GM12878 (cell line): ENCODE data around the gene IL31. TPM values are rescaled to one million over a fixed set of nuclear protein-coding genes. Genes with fewer than 3 reads are reported as not detected.

ENCODE experiments used
- ATAC-seq: fragments of 200-7000 bp; cut with Tn5 transposase; 3 replicates; pipeline ENCODE4 v1.9.1; 2020; ENCODE audit warnings: mild to moderate bottlenecking, moderate library complexity
- BruUV-seq: library from RNA; stranded (reverse); fragments of 400-500 nt; replicated peaks from 2 replicates; lab custom pipeline; 2021; lab: Mats Ljungman, UMichigan
- CTCF ChIA-PET: fragments of 300-600 bp; sonication (Branson Sonifier 250); formaldehyde crosslinking; extraction: SDS; loops from one replicate; lab custom pipeline; 2021; ENCODE audit warnings: inconsistent platforms; lab: Yijun Ruan, JAX
- POLR2A ChIA-PET: fragments of 350-600 bp; formaldehyde crosslinking; extraction: SDS; loops from one replicate; lab custom pipeline; 2021; ENCODE audit warnings: inconsistent platforms; lab: Charles Lee
- RAD21 ChIA-PET: fragments of 300-600 bp; sonication (Branson Sonifier 250); formaldehyde crosslinking; loops from one replicate; lab custom pipeline; 2023; ENCODE audit warnings: antibody characterized with exemption; ENCODE audit not compliant: unreplicated experiment; lab: Charles Lee
- SMC1A ChIA-PET: fragments of 300-600 bp; sonication (Branson Sonifier 250); formaldehyde crosslinking; loops from one replicate; lab custom pipeline; 2023; ENCODE audit not compliant: unreplicated experiment, uncharacterized antibody; lab: Charles Lee
- DNase-seq: peaks from one replicate; pipeline ENCODE4 v3.0.0-alpha.2; 2011; ENCODE audit warnings: low read depth, low spot score
- FAIRE-seq: peaks from 3 replicates; lab custom pipeline; 2011; peaks lifted over from hg19 to GRCh38; lab: Jason Lieb, UNC
- H2AFZ ChIP-seq: 2 replicates; pipeline ENCODE4 v1.6.0; 2011; ENCODE audit warnings: low read depth, low read length, control low read depth; ENCODE audit not compliant: control insufficient read depth
- H3K27ac ChIP-seq: 2 replicates; pipeline ENCODE4 v1.5.1; 2011; ENCODE audit warnings: control low read depth; ENCODE audit not compliant: control insufficient read depth, insufficient read depth
- H3K27me3 ChIP-seq, 2 experiments: replicated peaks in 1 of 2; 2 replicates each; pipeline versions ENCODE4 v1.6.0 to v1.6.1; 2011; ENCODE audit warnings: low read length in 1 of 2; ENCODE audit not compliant: control insufficient read depth in 2 of 2, insufficient read depth in 2 of 2
- H3K36me3 ChIP-seq, 2 experiments: 2 replicates each; pipeline ENCODE4 v1.5.1; 2011; ENCODE audit warnings: low read length in 1 of 2; ENCODE audit not compliant: control insufficient read depth in 2 of 2, insufficient read depth in 2 of 2
- H3K4me1 ChIP-seq: 2 replicates; pipeline ENCODE4 v1.6.1; 2011; ENCODE audit warnings: mild to moderate bottlenecking, low read length, moderate library complexity, mixed read lengths; ENCODE audit not compliant: control insufficient read depth, insufficient read depth
- H3K4me2 ChIP-seq: 2 replicates; pipeline ENCODE4 v1.6.0; 2011; ENCODE audit warnings: control low read depth; ENCODE audit not compliant: control insufficient read depth, insufficient read depth
- H3K4me3 ChIP-seq: fragments of 200-600 bp; sonication (generic); 2 replicates; pipeline ENCODE4 v1.5.1; 2016
- H3K79me2 ChIP-seq: 2 replicates; pipeline ENCODE4 v1.6.0; 2011; ENCODE audit warnings: low read length; ENCODE audit not compliant: control insufficient read depth, insufficient read depth
- H3K9ac ChIP-seq: 2 replicates; pipeline ENCODE4 v1.8.0; 2011; ENCODE audit warnings: low read length, control low read depth, mixed read lengths; ENCODE audit not compliant: control insufficient read depth, insufficient read depth
- H3K9me3 ChIP-seq: replicated peaks from 3 replicates; pipeline ENCODE4 v1.5.1; 2011; ENCODE audit warnings: mild to moderate bottlenecking, low read length; ENCODE audit not compliant: control insufficient read depth, insufficient read depth
- H4K20me1 ChIP-seq: 2 replicates; pipeline ENCODE4 v1.6.0; 2011; ENCODE audit not compliant: control insufficient read depth, insufficient read depth
- CHD4 ChIP-seq: fragments of 200-600 bp; sonication (generic); IDR thresholded peaks from 2 replicates; pipeline ENCODE4 v1.6.1; 2016; ENCODE audit warnings: mild to moderate bottlenecking
- EED ChIP-seq: sonication (generic); IDR thresholded peaks from 2 replicates; pipeline ENCODE4 v1.6.1; 2016; ENCODE audit warnings: antibody characterized with exemption, low read depth
- ESRRA ChIP-seq: IDR thresholded peaks from 2 replicates; pipeline ENCODE4 v1.6.1; 2012; ENCODE audit warnings: mild to moderate bottlenecking, low read length, improper control_type of control experiment
- HDAC6 ChIP-seq: fragments of 200-600 bp; sonication (generic); IDR thresholded peaks from one replicate; pipeline ENCODE4 v1.8.0; 2017; ENCODE audit warnings: antibody characterized with exemption; ENCODE audit not compliant: unreplicated experiment
- IKZF1 ChIP-seq: fragments of 450-650 bp; conservative IDR thresholded peaks from 2 replicates; pipeline ENCODE4 v1.6.1; 2017; ENCODE audit warnings: antibody characterized with exemption, mild to moderate bottlenecking
- KLF5 ChIP-seq: fragments of 450-650 bp; IDR thresholded peaks from 2 replicates; pipeline ENCODE4 v1.6.1; 2014; ENCODE audit warnings: mild to moderate bottlenecking; ENCODE audit not compliant: partially characterized antibody
- LARP7 ChIP-seq: fragments of 450-650 bp; IDR thresholded peaks from 2 replicates; pipeline ENCODE4 v1.6.1; 2017; ENCODE audit warnings: mild to moderate bottlenecking
- NBN ChIP-seq: fragments of 450-650 bp; IDR thresholded peaks from 2 replicates; pipeline ENCODE4 v1.6.1; 2016
- PAX8 ChIP-seq: fragments of 450-650 bp; IDR thresholded peaks from 2 replicates; pipeline ENCODE4 v1.6.1; 2017; ENCODE audit warnings: mild to moderate bottlenecking, moderate library complexity
- POLR2A ChIP-seq: IDR thresholded peaks from 2 replicates; pipeline ENCODE4 v1.6.1; 2011; ENCODE audit warnings: low read depth, mild to moderate bottlenecking, low read length
- SUPT20H ChIP-seq: IDR thresholded peaks from 2 replicates; pipeline ENCODE4 v1.6.1; 2011; ENCODE audit warnings: low read depth, mild to moderate bottlenecking, low read length, moderate library complexity, borderline replicate concordance; ENCODE audit not compliant: control insufficient read depth
- USF2 ChIP-seq: IDR thresholded peaks from 2 replicates; pipeline ENCODE4 v1.6.1; 2011; ENCODE audit warnings: low read depth, low read length, improper control_type of control experiment, borderline replicate concordance
- ZNF384 ChIP-seq: IDR thresholded peaks from 2 replicates; pipeline ENCODE4 v1.6.1; 2012; ENCODE audit warnings: low read depth, mild to moderate bottlenecking, low read length, improper control_type of control experiment, borderline replicate concordance
- ZZZ3 ChIP-seq: IDR thresholded peaks from 2 replicates; pipeline ENCODE4 v1.6.1; 2011; ENCODE audit warnings: low read depth; ENCODE audit not compliant: control insufficient read depth, insufficient read length
- WGBS: methylation state at CpG from one replicate; pipeline ENCODE4 v1.1.6; 2016; ENCODE audit warnings: low lambda C conversion rate; ENCODE audit not compliant: insufficient replicate concordance, insufficient coverage; ENCODE audit errors: missing lambda C conversion rate; 5-methylcytosine and 5-hydroxymethylcytosine counted together
- in situ Hi-C: fragments of 300-500 bp; cut with MboI; formaldehyde crosslinking; loops from 9 replicates; pipeline ENCODE4 v1.14.3; 2018; ENCODE audit warnings: mixed read lengths
- intact Hi-C: fragments of 100-400 bp; cut with micrococcal nuclease; formaldehyde crosslinking; loops from one replicate; pipeline ENCODE4 v1.14.2; 2022; ENCODE audit not compliant: unreplicated experiment
- polyA plus RNA-seq, 11 experiments: library from polyadenylated mRNA; depleted of rRNA in 4 of 11; unstranded in 6 of 11; stranded (reverse) in 5 of 11; fragments of >200 nt; fragmentation: Nextera tagmentation in 4 of 11; fragmentation: Illumina TruSeq in 1 of 11; extraction: Ambion mirVana in 4 of 11; extraction: Trizol in 1 of 11; gene quantifications; 1 replicate in 1 of 11; 2 replicates in 10 of 11; pipeline versions ENCODE4 v1.2.1 to v1.2.3, GENCODE V29; 2011 to 2016; ENCODE audit warnings: inconsistent platforms in 2 of 11, missing spikeins in 2 of 11, low read depth in 1 of 11
- total RNA-seq, 4 experiments: library from RNA; depleted of rRNA in 3 of 4; stranded (reverse); fragments of >200 nt in 3 of 4; fragmentation: Illumina TruSeq in 1 of 4; extraction: Trizol in 1 of 4; gene quantifications; 2 replicates each; pipeline versions ENCODE4 v1.2.1 to v1.2.3, GENCODE V29; 2013 to 2021
- TF ChIP-seq, protein P1 (sequence below): fragments of 450-650 bp; conservative IDR thresholded peaks from 2 replicates; pipeline ENCODE4 v1.6.1; 2017; ENCODE audit warnings: mild to moderate bottlenecking, moderate library complexity
- TF ChIP-seq, protein P2 (sequence below): fragments of 450-650 bp; IDR thresholded peaks from 2 replicates; pipeline ENCODE4 v1.6.1; 2018; ENCODE audit warnings: mild to moderate bottlenecking, low read depth, moderate library complexity; ENCODE audit not compliant: partially characterized antibody
- TF ChIP-seq, protein P3 (sequence below): fragments of 450-650 bp; IDR thresholded peaks from 2 replicates; pipeline ENCODE4 v1.6.1; 2017; ENCODE audit warnings: low read depth, mild to moderate bottlenecking, moderate library complexity

Gene IL31
- total and polyA plus RNA-seq, 10 of the 15 experiments (the other 5 are each of a cell fraction or from before 2014, with no cell fraction given), result not detected

DNA sequence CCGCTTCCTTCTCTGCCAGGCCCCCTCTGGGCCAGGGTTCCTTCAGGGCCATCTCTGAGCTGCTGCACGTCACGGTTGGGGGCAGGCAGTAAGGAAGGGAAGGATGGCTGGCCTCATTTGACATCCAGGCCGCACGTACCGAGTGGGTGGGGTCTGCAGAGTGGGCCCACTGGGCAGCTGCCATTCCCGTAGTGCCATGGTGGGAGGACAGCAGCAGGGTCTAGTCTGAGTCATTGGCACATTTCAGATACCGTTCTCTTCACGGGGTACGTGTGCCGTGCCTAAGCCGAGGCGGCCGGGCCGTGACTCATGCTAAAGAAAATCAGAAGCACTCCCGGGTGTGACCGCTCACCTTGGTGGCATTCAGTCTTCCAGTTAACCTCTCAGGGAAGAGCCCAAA is 43.9 kb downstream of the IL31 start (continued):
- TF ChIP-seq, protein P1, sequence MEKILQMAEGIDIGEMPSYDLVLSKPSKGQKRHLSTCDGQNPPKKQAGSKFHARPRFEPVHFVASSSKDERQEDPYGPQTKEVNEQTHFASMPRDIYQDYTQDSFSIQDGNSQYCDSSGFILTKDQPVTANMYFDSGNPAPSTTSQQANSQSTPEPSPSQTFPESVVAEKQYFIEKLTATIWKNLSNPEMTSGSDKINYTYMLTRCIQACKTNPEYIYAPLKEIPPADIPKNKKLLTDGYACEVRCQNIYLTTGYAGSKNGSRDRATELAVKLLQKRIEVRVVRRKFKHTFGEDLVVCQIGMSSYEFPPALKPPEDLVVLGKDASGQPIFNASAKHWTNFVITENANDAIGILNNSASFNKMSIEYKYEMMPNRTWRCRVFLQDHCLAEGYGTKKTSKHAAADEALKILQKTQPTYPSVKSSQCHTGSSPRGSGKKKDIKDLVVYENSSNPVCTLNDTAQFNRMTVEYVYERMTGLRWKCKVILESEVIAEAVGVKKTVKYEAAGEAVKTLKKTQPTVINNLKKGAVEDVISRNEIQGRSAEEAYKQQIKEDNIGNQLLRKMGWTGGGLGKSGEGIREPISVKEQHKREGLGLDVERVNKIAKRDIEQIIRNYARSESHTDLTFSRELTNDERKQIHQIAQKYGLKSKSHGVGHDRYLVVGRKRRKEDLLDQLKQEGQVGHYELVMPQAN, result no peak

- intact Hi-C loops (no loop called here), in situ Hi-C loops (no loop called here)
- H3K4me2 ChIP-seq, result no peak overlapping the region
- no peak for ATAC-seq
- H3K4me1 ChIP-seq, result no peaks in the 10 kb centered on the region
- no peak for DNase-seq
- CTCF ChIA-PET, result interaction anchor here (0.7 to 4.7 kb wide), 2 partner anchors 61 to 96 kb away, joined by 3 to 29 read pairs; partner anchors contain the start of gene DIABLO
- SMC1A ChIA-PET, result interaction anchor here (1.2 kb wide), 1 partner anchor 46 kb away, joined by 3 read pairs; no protein-coding TSS in a partner anchor
- peaks cover 0 to 11% of the 10 kb centered on the region in 2 experiments; a peak in 3 of 4 replicates for H3K36me3 ChIP-seq
- no peaks in the 10 kb centered on the region for H3K9me3 ChIP-seq
- no peak for TF ChIP-seq ZNF384
- TF ChIP-seq HDAC6, result no peak
- TF ChIP-seq POLR2A, result no peak
- TF ChIP-seq, protein P2, sequence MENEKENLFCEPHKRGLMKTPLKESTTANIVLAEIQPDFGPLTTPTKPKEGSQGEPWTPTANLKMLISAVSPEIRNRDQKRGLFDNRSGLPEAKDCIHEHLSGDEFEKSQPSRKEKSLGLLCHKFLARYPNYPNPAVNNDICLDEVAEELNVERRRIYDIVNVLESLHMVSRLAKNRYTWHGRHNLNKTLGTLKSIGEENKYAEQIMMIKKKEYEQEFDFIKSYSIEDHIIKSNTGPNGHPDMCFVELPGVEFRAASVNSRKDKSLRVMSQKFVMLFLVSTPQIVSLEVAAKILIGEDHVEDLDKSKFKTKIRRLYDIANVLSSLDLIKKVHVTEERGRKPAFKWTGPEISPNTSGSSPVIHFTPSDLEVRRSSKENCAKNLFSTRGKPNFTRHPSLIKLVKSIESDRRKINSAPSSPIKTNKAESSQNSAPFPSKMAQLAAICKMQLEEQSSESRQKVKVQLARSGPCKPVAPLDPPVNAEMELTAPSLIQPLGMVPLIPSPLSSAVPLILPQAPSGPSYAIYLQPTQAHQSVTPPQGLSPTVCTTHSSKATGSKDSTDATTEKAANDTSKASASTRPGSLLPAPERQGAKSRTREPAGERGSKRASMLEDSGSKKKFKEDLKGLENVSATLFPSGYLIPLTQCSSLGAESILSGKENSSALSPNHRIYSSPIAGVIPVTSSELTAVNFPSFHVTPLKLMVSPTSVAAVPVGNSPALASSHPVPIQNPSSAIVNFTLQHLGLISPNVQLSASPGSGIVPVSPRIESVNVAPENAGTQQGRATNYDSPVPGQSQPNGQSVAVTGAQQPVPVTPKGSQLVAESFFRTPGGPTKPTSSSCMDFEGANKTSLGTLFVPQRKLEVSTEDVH, result no peak
- TF ChIP-seq, protein P3, sequence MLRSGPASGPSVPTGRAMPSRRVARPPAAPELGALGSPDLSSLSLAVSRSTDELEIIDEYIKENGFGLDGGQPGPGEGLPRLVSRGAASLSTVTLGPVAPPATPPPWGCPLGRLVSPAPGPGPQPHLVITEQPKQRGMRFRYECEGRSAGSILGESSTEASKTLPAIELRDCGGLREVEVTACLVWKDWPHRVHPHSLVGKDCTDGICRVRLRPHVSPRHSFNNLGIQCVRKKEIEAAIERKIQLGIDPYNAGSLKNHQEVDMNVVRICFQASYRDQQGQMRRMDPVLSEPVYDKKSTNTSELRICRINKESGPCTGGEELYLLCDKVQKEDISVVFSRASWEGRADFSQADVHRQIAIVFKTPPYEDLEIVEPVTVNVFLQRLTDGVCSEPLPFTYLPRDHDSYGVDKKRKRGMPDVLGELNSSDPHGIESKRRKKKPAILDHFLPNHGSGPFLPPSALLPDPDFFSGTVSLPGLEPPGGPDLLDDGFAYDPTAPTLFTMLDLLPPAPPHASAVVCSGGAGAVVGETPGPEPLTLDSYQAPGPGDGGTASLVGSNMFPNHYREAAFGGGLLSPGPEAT, result no peak
- TF ChIP-seq KLF5, result no peak
- no peak for TF ChIP-seq PAX8
- no peak for TF ChIP-seq IKZF1
- no peak for TF ChIP-seq ESRRA
- TF ChIP-seq EED, result no peak
- TF ChIP-seq LARP7, result no peak
- TF ChIP-seq NBN, result no peak
- no peak for TF ChIP-seq CHD4
- no peak for TF ChIP-seq SUPT20H
- no peak for TF ChIP-seq USF2
- no peak for TF ChIP-seq ZZZ3
- H3K27ac ChIP-seq, result no peak overlapping the region
- FAIRE-seq, result no peak
- RAD21 ChIA-PET, result no interaction called here
- no peak overlapping the region for H2AFZ ChIP-seq
- no TSS peak for BruUV-seq
- no peak overlapping the region for H3K9ac ChIP-seq
- no peaks in the 10 kb centered on the region for H3K27me3 ChIP-seq
- POLR2A ChIA-PET, result no interaction called here
- H4K20me1 ChIP-seq, result no peaks in the 10 kb centered on the region
- WGBS, result 91% methylated on average over 12 of the region's 13 CpGs
- H3K79me2 ChIP-seq, result no peaks in the 10 kb centered on the region
- H3K4me3 ChIP-seq, result no peak overlapping the region
Observed at GRCh38 chr12:122129131-122129530, 44.9 kb downstream of the IL31 start.
